Large intestine (tissue), 3 donors: ENCODE results near the gene PLA1A. TPM values are rescaled to one million over a fixed set of nuclear protein-coding genes. Genes with fewer than 3 reads are reported as not detected.
A peak's percentile ranks its signal among the peaks of the same experiment; 100 is the strongest.
"Not testable (repeated sequence)": the region's sequence is repeated elsewhere in the genome, so short reads cannot be mapped to it uniquely, and the experiment has no call there.

Source experiments
- DNase-seq, 2 donors: peaks; one replicate each; pipeline versions ENCODE4 v3.0.0 to v3.0.0-alpha.2; 2013
- H3K27ac ChIP-seq: one replicate; pipeline ENCODE4 v1.5.1; 2013; ENCODE audit warnings: low read length
- H3K27me3 ChIP-seq: 2 replicates; pipeline ENCODE4 v1.6.1; 2013; ENCODE audit warnings: low read length; ENCODE audit not compliant: control insufficient read depth, insufficient read depth
- H3K36me3 ChIP-seq: 2 replicates; pipeline ENCODE4 v1.6.1; 2013; ENCODE audit warnings: low read length; ENCODE audit not compliant: control insufficient read depth, insufficient read depth
- H3K4me1 ChIP-seq: one replicate; pipeline ENCODE4 v1.6.1; 2013; ENCODE audit warnings: low read length; ENCODE audit not compliant: control insufficient read depth, insufficient read depth
- H3K4me3 ChIP-seq: one replicate; pipeline ENCODE4 v1.5.1; 2013; ENCODE audit warnings: low read length
- H3K9me3 ChIP-seq: one replicate; pipeline ENCODE4 v1.6.1; 2013; ENCODE audit warnings: mild to moderate bottlenecking, low read depth, low read length, moderate library complexity; ENCODE audit not compliant: control insufficient read depth
- WGBS: methylation state at CpG from one replicate; pipeline ENCODE4 v1.1.5; 2013; ENCODE audit warnings: low lambda C conversion rate; ENCODE audit not compliant: insufficient coverage; 5-methylcytosine and 5-hydroxymethylcytosine counted together
- polyA plus RNA-seq: library from polyadenylated mRNA; unstranded; fragments of 120-200 nt; gene quantifications from one replicate; pipeline ENCODE4 v1.2.1, GENCODE V29; 2013

Gene PLA1A
- polyA plus RNA-seq, 1 donor: 9.3 TPM

DNA sequence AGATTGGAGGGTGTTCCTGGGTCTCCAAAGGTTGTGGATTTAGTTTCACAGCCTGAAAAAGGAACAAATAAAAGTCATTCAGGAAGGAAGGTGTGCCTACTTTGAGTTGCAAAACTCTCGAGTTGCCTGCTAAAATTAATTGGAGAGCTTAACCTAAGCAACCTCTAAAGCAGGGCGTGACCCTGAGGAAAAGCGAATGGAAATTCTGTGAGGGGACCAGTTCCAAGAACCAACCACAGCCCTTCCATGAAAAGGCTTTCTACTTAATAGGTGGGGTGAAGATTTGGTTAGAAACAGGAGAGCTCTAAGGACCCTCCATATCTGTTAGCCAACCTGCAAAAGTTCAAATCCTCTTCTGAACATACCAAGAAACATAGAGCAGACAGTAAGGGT is 39.8 kb upstream of the PLA1A start:
- Histone ChIP-seq H3K4me3 (no peak overlapping the region), H3K27ac (no peak overlapping the region), H3K9me3 (no peaks in the 10 kb centered on the region), H3K27me3 (no peaks in the 10 kb centered on the region), H3K36me3 (no peaks in the 10 kb centered on the region), H3K4me1 (no peaks in the 10 kb centered on the region)
- no peak for DNase-seq
- 50% methylated on average over 1 of the region's 3 CpGs for WGBS

- DNase-seq: no peak
- Histone ChIP-seq H3K9me3 (no peaks in the 10 kb centered on the region), H3K27ac (no peak overlapping the region), H3K27me3 (no peaks in the 10 kb centered on the region), H3K36me3 (no peaks in the 10 kb centered on the region), H3K4me3 (no peak overlapping the region), H3K4me1 (no peaks in the 10 kb centered on the region)
- WGBS: no CpG with 5 or more reads among the region's 9 CpGs
Observed at GRCh38 chr3:119558626-119559317, 38.9 kb upstream of the PLA1A start.

- no peak within 1 kb of the TSS for H3K27ac ChIP-seq
- no peaks in the 10 kb centered on the region for H3K4me1 ChIP-seq
- H3K36me3 ChIP-seq: no peaks in the 10 kb centered on the region
- no CpG with 5 or more reads among the region's 7 CpGs for WGBS
- H3K9me3 ChIP-seq: no peaks in the 10 kb centered on the region
- H3K4me3 ChIP-seq: no peak within 1 kb of the TSS
- no peaks in the 10 kb centered on the region for H3K27me3 ChIP-seq
- DNase-seq: peak; percentile 37 to 45
Observed at GRCh38 chr3:119559441-119559963, 38.2 kb upstream of the PLA1A start, which contains the start of gene CD80. TSS of gene CD80 (minus strand) at chr3:119559614. CDS start at chr3:119557728, 1,886 bp downstream.

GRCh38 chr3:119560160-119560559 is 37.5 kb upstream of the PLA1A start:
- DNase-seq: no peak
- Histone ChIP-seq H3K27ac (no peak overlapping the region), H3K4me1 (no peaks in the 10 kb centered on the region), H3K9me3 (no peaks in the 10 kb centered on the region), H3K27me3 (no peaks in the 10 kb centered on the region), H3K36me3 (no peaks in the 10 kb centered on the region), H3K4me3 (no peak overlapping the region)
- WGBS: no CpG with 5 or more reads among the region's 5 CpGs

- Histone ChIP-seq H3K27me3 (no peaks in the 10 kb centered on the region), H3K4me3 (no peak overlapping the region), H3K36me3 (no peaks in the 10 kb centered on the region), H3K27ac (no peak overlapping the region), H3K9me3 (no peaks in the 10 kb centered on the region), H3K4me1 (no peaks in the 10 kb centered on the region)
- DNase-seq: no peak
- no CpG with 5 or more reads among the region's 6 CpGs for WGBS
Observed at GRCh38 chr3:119562307-119562961, 35.3 kb upstream of the PLA1A start.

DNA sequence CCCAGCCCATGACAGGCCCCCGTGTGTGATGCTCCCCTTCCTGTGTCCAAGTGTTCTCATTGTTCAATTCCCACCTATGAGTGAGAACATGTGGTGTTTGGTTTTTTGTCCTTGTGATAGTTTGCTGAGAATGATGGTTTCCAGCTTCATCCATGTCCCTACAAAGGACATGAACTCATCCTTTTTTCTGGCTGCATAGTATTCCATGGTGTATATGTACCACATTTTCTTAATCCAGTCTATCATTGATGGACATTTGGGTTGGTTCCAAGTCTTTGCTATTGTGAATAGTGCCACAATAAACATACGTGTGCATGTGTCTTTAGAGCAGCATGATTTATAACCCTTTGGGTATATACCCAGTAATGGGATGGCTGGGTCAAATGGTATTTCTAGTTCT is 34.4 kb upstream of the PLA1A start:
- H3K27ac ChIP-seq, H3K9me3 ChIP-seq, H3K4me1 ChIP-seq, H3K36me3 ChIP-seq, H3K27me3 ChIP-seq, H3K4me3 ChIP-seq, DNase-seq: not testable (repeated sequence)
- no CpG with 5 or more reads among the region's 2 CpGs for WGBS

DNA sequence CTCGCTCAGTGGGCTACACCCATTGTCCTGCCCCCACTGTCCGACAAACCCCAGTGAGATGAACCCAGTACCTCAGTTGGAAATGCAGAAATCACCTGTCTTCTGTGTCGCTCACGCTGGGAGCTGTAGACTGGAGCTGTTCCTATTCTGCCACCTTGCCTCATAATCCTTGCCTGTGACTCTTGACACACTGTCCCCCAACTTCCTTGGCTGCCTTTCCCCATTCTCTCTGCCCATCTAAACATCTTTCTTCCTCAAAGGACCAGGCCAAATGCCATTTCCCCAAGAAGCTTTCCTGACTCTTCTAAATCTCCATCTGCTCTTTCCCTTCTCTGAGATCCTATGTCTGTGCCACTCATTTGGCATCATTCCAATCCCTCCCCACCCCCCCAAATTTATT is 28.5 kb upstream of the PLA1A start:
- no peaks in the 10 kb centered on the region for H3K36me3 ChIP-seq
- DNase-seq: no peak
- no peaks in the 10 kb centered on the region for H3K9me3 ChIP-seq
- no peaks in the 10 kb centered on the region for H3K4me1 ChIP-seq
- no peak overlapping the region for H3K27ac ChIP-seq
- no CpG with 5 or more reads among the region's 4 CpGs for WGBS
- no peaks in the 10 kb centered on the region for H3K27me3 ChIP-seq
- no peak overlapping the region for H3K4me3 ChIP-seq

GRCh38 chr3:119570229-119570628 is 27.5 kb upstream of the PLA1A start:
- no peaks in the 10 kb centered on the region for H3K9me3 ChIP-seq
- WGBS: 100% methylated on average over 1 of the region's 5 CpGs
- no peaks in the 10 kb centered on the region for H3K4me1 ChIP-seq
- H3K4me3 ChIP-seq: no peak overlapping the region
- H3K27ac ChIP-seq: no peak overlapping the region
- no peaks in the 10 kb centered on the region for H3K36me3 ChIP-seq
- no peaks in the 10 kb centered on the region for H3K27me3 ChIP-seq
- peak in 1 of 2 donors; percentile 11 for DNase-seq

- Histone ChIP-seq H3K4me3 (no peak overlapping the region), H3K4me1 (no peaks in the 10 kb centered on the region), H3K36me3 (no peaks in the 10 kb centered on the region), H3K27ac (no peak overlapping the region), H3K9me3 (no peaks in the 10 kb centered on the region), H3K27me3 (no peaks in the 10 kb centered on the region)
- DNase-seq: no peak
- no CpG with 5 or more reads among the region's 1 CpG for WGBS
Observed at GRCh38 chr3:119571230-119571629, 26.5 kb upstream of the PLA1A start.

- H3K4me3 ChIP-seq: no peak overlapping the region
- no peaks in the 10 kb centered on the region for H3K27me3 ChIP-seq
- no peaks in the 10 kb centered on the region for H3K36me3 ChIP-seq
- no peak for DNase-seq
- no peaks in the 10 kb centered on the region for H3K9me3 ChIP-seq
- no peaks in the 10 kb centered on the region for H3K4me1 ChIP-seq
- H3K27ac ChIP-seq: no peak overlapping the region
- no CpG with 5 or more reads among the region's 5 CpGs for WGBS
Observed at GRCh38 chr3:119571688-119572087, 26.0 kb upstream of the PLA1A start.

DNA sequence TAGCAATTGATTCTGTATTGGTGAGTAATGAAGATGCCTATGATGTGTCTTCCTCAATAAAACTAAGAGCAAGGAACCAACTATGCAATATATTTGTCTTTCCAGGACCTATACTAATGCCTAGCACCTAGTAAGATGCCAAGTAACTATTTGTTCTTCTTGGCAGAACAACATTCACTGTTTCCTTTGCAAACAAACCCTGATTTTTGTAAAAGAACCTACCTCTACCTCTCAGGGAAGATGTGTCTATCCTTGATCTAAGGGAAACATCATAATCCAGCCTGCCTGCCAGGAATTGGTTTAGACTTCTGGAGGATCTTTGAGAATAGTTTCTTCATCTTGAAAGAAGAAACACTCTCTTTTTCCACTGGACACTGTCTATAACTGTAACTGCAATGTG is 22.2 kb upstream of the PLA1A start:
- Histone ChIP-seq H3K27me3 (no peaks in the 10 kb centered on the region), H3K4me1 (peaks cover 4% of the 10 kb centered on the region), H3K36me3 (no peaks in the 10 kb centered on the region), H3K4me3 (no peak overlapping the region), H3K27ac (no peak overlapping the region), H3K9me3 (no peaks in the 10 kb centered on the region)
- no peak for DNase-seq
